HG03571 (cell line): ENCODE results near the gene TSPAN1.
"Not testable (repeated sequence)": the region's sequence is repeated elsewhere in the genome, so short reads cannot be mapped to it uniquely, and the experiment has no call there.

Source experiments
- ATAC-seq: cut with Tn5 transposase; IDR thresholded peaks from one replicate; pipeline ENCODE4 v1.9.1; 2021; ENCODE audit not compliant: unreplicated experiment

TSPAN1 gene

GRCh38 chr1:46215504-46215903 lies 40.6 kb downstream of the TSPAN1 start:
- ATAC-seq: no peak

- no peak for ATAC-seq
Observed at GRCh38 chr1:46218443-46218842, 43.6 kb downstream of the TSPAN1 start.

GRCh38 chr1:46219551-46220520 lies 44.9 kb downstream of the TSPAN1 start:
- no peak for ATAC-seq

GRCh38 chr1:46220808-46221207 lies 45.9 kb downstream of the TSPAN1 start:
- ATAC-seq: no peak

- no peak for ATAC-seq
Observed at GRCh38 chr1:46221749-46222148, 46.9 kb downstream of the TSPAN1 start.

GRCh38 chr1:46223055-46223454 lies 48.2 kb downstream of the TSPAN1 start:
- ATAC-seq: not testable (repeated sequence)

GRCh38 chr1:46223472-46223943 lies 48.6 kb downstream of the TSPAN1 start:
- no peak for ATAC-seq

- ATAC-seq: no peak
Observed at GRCh38 chr1:46224966-46225365, 50.1 kb downstream of the TSPAN1 start.

GRCh38 chr1:46231231-46231630 lies 56.3 kb downstream of the TSPAN1 start:
- ATAC-seq: not testable (repeated sequence)
